ENCODE results near the gene FARP2.

- TF ChIP-seq CTCF (IDR thresholded peaks at IDR 0.05; ENCODE audit: insufficient read depth, low read depth, low read length) (no peak), EZH2 (IDR thresholded peaks at IDR 0.05; ENCODE audit: insufficient read depth, low read length) (no peak)
Measured at GRCh38 chr2:241410739-241411176, 54.7 kb downstream of the FARP2 start.

All from astrocyte (in vitro differentiated cells and primary cell).